ENCODE measurements around the gene CYB561A3. TPM values are rescaled to one million over a fixed set of nuclear protein-coding genes. Genes with fewer than 3 reads are reported as not detected.

Gene CYB561A3
- total and polyA plus RNA-seq, 2 of the 13 experiments (the other 11 are each of a cell fraction or from before 2014, with no cell fraction given): 11.4 to 14.9 TPM

GRCh38 chr11:61333550-61334433 lies 27.9 kb downstream of the CYB561A3 start (continued):
- TF ChIP-seq ZNF230 (CRISPR knock-in tag; IDR thresholded peaks at IDR 0.05) (0 out of 2 replicates have a peak, but pooled peaks have one; percentile 15), ZNF747 (CRISPR knock-in tag; IDR thresholded peaks at IDR 0.05; ENCODE audit: borderline replicate concordance) (peak; percentile 58; the same call in 1 of the 2 replicates), ZNF646 (CRISPR knock-in tag; IDR thresholded peaks at IDR 0.05) (no peak), ZNF512 (CRISPR knock-in tag; IDR thresholded peaks at IDR 0.05) (no peak), ZMYM3 (CRISPR knock-in tag; IDR thresholded peaks at IDR 0.05) (peak; percentile 95), ZNF670 (CRISPR knock-in tag; IDR thresholded peaks at IDR 0.05; ENCODE audit: borderline replicate concordance) (peak; percentile 66; the same call in 1 of the 2 replicates), MEIS1 (CRISPR knock-in tag; IDR thresholded peaks at IDR 0.05; ENCODE audit: borderline replicate concordance) (no peak), ZNF678 (CRISPR knock-in tag; IDR thresholded peaks at IDR 0.05) (no peak), SMYD3 (CRISPR knock-in tag; IDR thresholded peaks at IDR 0.05) (0 out of 2 replicates have a peak, but pooled peaks have one; percentile 17), THYN1 (CRISPR knock-in tag; IDR thresholded peaks at IDR 0.05; ENCODE audit: borderline replicate concordance, low read depth) (0 out of 2 replicates have a peak, but pooled peaks have one; percentile 40), STAG1 (CRISPR knock-in tag; IDR thresholded peaks at IDR 0.05) (no peak)

All from HepG2 (cell line).